ENCODE results near the gene ARHGAP24. TPM values are rescaled to one million over a fixed set of nuclear protein-coding genes. Genes with fewer than 3 reads are reported as not detected.

ARHGAP24 gene
- total and polyA plus RNA-seq, 4 donors = 1.8 to 15.2 (median 3.3) TPM

- WGBS = 86% methylated on average over 1 of the region's 1 CpG
- Histone ChIP-seq H3K27me3 (ENCODE audit: control insufficient read depth in 4 of 4, insufficient read depth in 4 of 4, low read length in 3 of 4) (peaks cover 0 to 5% (median 0%) of the 10 kb centered on the region in 4 donors), H3K27ac (ENCODE audit: low read depth in 1 of 2, low read length in 2 of 2) (no peak overlapping the region), H3K4me3 (ENCODE audit: low read depth in 1 of 3, low read length in 3 of 3) (no peak overlapping the region), H3K9me3 (ENCODE audit: control insufficient read depth in 4 of 4, low read length in 3 of 4) (no peaks in the 10 kb centered on the region), H3K9ac (ENCODE audit: low read depth in 1 of 2, low read length in 2 of 2) (no peak overlapping the region), H3K36me3 (ENCODE audit: control insufficient read depth in 4 of 4, insufficient read depth in 3 of 4, low read depth in 1 of 4, low read length in 3 of 4) (no peaks in the 10 kb centered on the region), H3K4me1 (ENCODE audit: control insufficient read depth in 4 of 4, insufficient read depth in 4 of 4, low read length in 3 of 4) (no peaks in the 10 kb centered on the region)
- TF ChIP-seq FOXA1 (IDR thresholded peaks at IDR 0.05) (no peak), ATF3 (IDR thresholded peaks at IDR 0.05) (no peak)
- DNase-seq (ENCODE audit: low spot score) = no peak
Observed at GRCh38 chr4:85676050-85676425, 201.1 kb downstream of the ARHGAP24 start.

GRCh38 chr4:85676850-85677590 is 202.1 kb downstream of the ARHGAP24 start:
- H3K4me3 ChIP-seq (ENCODE audit: low read depth in 1 of 3, low read length in 3 of 3) = no peak overlapping the region
- TF ChIP-seq MAX (IDR thresholded peaks at IDR 0.05) = no peak
- no peak for TF ChIP-seq HNF4A (conservative IDR thresholded peaks at IDR 0.05)
- TF ChIP-seq ZBTB33 (IDR thresholded peaks at IDR 0.05) = no peak
- no peak for TF ChIP-seq TAF1 (conservative IDR thresholded peaks at IDR 0.05)
- TF ChIP-seq SP1 (IDR thresholded peaks at IDR 0.05) = no peak
- no peak for DNase-seq (ENCODE audit: low spot score)
- H3K36me3 ChIP-seq (ENCODE audit: control insufficient read depth in 4 of 4, insufficient read depth in 3 of 4, low read depth in 1 of 4, low read length in 3 of 4) = no peaks in the 10 kb centered on the region
- H3K9me3 ChIP-seq (ENCODE audit: control insufficient read depth in 4 of 4, low read length in 3 of 4) = no peaks in the 10 kb centered on the region
- H3K9ac ChIP-seq (ENCODE audit: low read depth in 1 of 2, low read length in 2 of 2) = no peak overlapping the region
- H3K4me1 ChIP-seq (ENCODE audit: control insufficient read depth in 4 of 4, insufficient read depth in 4 of 4, low read length in 3 of 4) = no peaks in the 10 kb centered on the region
- H3K27me3 ChIP-seq (ENCODE audit: control insufficient read depth in 4 of 4, insufficient read depth in 4 of 4, low read length in 3 of 4) = peaks cover 0 to 5% (median 0%) of the 10 kb centered on the region in 4 donors
- H3K27ac ChIP-seq (ENCODE audit: low read depth in 1 of 2, low read length in 2 of 2) = no peak overlapping the region
- 55% methylated on average over 5 of the region's 5 CpGs for WGBS

GRCh38 chr4:85681221-85681657 is 206.3 kb downstream of the ARHGAP24 start:
- H3K4me1 ChIP-seq (ENCODE audit: control insufficient read depth in 4 of 4, insufficient read depth in 4 of 4, low read length in 3 of 4) = no peaks in the 10 kb centered on the region
- DNase-seq (ENCODE audit: low spot score) = no peak
- H3K36me3 ChIP-seq (ENCODE audit: control insufficient read depth in 4 of 4, insufficient read depth in 3 of 4, low read depth in 1 of 4, low read length in 3 of 4) = no peaks in the 10 kb centered on the region
- no peak overlapping the region for H3K9ac ChIP-seq (ENCODE audit: low read depth in 1 of 2, low read length in 2 of 2)
- peaks cover 0 to 3% (median 0%) of the 10 kb centered on the region in 4 donors for H3K27me3 ChIP-seq (ENCODE audit: control insufficient read depth in 4 of 4, insufficient read depth in 4 of 4, low read length in 3 of 4)
- WGBS = 36% methylated on average over 2 of the region's 2 CpGs
- no peak overlapping the region for H3K27ac ChIP-seq (ENCODE audit: low read depth in 1 of 2, low read length in 2 of 2)
- H3K4me3 ChIP-seq (ENCODE audit: low read depth in 1 of 3, low read length in 3 of 3) = no peak overlapping the region
- H3K9me3 ChIP-seq (ENCODE audit: control insufficient read depth in 4 of 4, low read length in 3 of 4) = no peaks in the 10 kb centered on the region
- TF ChIP-seq CTCF (IDR thresholded peaks at IDR 0.05; ENCODE audit: low read depth, low read length, missing input control) (no peak), NR2F2 (IDR thresholded peaks at IDR 0.05) (no peak), TAF1 (conservative IDR thresholded peaks at IDR 0.05) (no peak), MAX (IDR thresholded peaks at IDR 0.05) (no peak), EGR1 (IDR thresholded peaks at IDR 0.05; ENCODE audit: low read depth in 2 of 2) (no peak), FOXA2 (IDR thresholded peaks at IDR 0.05) (no peak), HNF4G (IDR thresholded peaks at IDR 0.05) (no peak), HNF4A (conservative IDR thresholded peaks at IDR 0.05) (no peak), GABPA (IDR thresholded peaks at IDR 0.05 in 1 of 2, conservative IDR thresholded peaks at IDR 0.05 in 1 of 2) (no peak), SP1 (IDR thresholded peaks at IDR 0.05) (no peak), JUND (IDR thresholded peaks at IDR 0.05) (no peak), FOXA1 (IDR thresholded peaks at IDR 0.05) (no peak), RXRA (IDR thresholded peaks at IDR 0.05) (no peak), ATF3 (IDR thresholded peaks at IDR 0.05) (no peak), YY1 (IDR thresholded peaks at IDR 0.05) (no peak), REST (IDR thresholded peaks at IDR 0.05) (no peak)

Measured in liver (tissue), 9 donors.